Mesendoderm (in vitro differentiated cells): ENCODE measurements around the gene BAZ1B.
"Not testable (repeated sequence)": the region's sequence is repeated elsewhere in the genome, so short reads cannot be mapped to it uniquely, and the experiment has no call there.

ENCODE experiments used
- DNase-seq: peaks from one replicate; pipeline ENCODE4 v3.0.0; 2013
- H2AK5ac ChIP-seq: 2 replicates; pipeline ENCODE4 v1.6.1; 2013; ENCODE audit warnings: low read length, inconsistent platforms
- H2BK120ac ChIP-seq: 2 replicates; pipeline ENCODE4 v1.6.1; 2013; ENCODE audit warnings: low read depth, mild to moderate bottlenecking, low read length, moderate library complexity, mixed read lengths
- H2BK15ac ChIP-seq: replicated peaks from 2 replicates; pipeline ENCODE4 v1.6.1; 2013; ENCODE audit warnings: low read depth, mild to moderate bottlenecking, moderate library complexity
- H2BK5ac ChIP-seq: 2 replicates; pipeline ENCODE4 v1.6.1; 2013; ENCODE audit warnings: low read length, inconsistent platforms
- H3K18ac ChIP-seq: 2 replicates; pipeline ENCODE4 v1.6.1; 2013; ENCODE audit warnings: mild to moderate bottlenecking, low read length, mixed read lengths
- H3K23ac ChIP-seq: one replicate; pipeline ENCODE4 v1.6.1; 2013; ENCODE audit warnings: low read length
- H3K27ac ChIP-seq: 2 replicates; pipeline ENCODE4 v1.5.1; 2013; ENCODE audit warnings: low read depth, mild to moderate bottlenecking, inconsistent platforms, low read length, moderate library complexity
- H3K27me3 ChIP-seq: 2 replicates; pipeline ENCODE4 v1.6.1; 2013; ENCODE audit warnings: low read length, control low read depth, mild to moderate bottlenecking, inconsistent platforms; ENCODE audit not compliant: insufficient read depth, poor library complexity
- H3K36me3 ChIP-seq: 2 replicates; pipeline ENCODE4 v1.6.1; 2013; ENCODE audit warnings: low read length, inconsistent platforms; ENCODE audit not compliant: control insufficient read depth, insufficient read depth
- H3K4ac ChIP-seq: one replicate; pipeline ENCODE4 v1.6.1; 2013; ENCODE audit warnings: low read depth, mild to moderate bottlenecking, low read length, moderate library complexity
- H3K4me1 ChIP-seq: 2 replicates; pipeline ENCODE4 v1.6.1; 2013; ENCODE audit warnings: low read depth, low read length, inconsistent platforms; ENCODE audit not compliant: control insufficient read depth
- H3K4me2 ChIP-seq: 2 replicates; pipeline ENCODE4 v1.6.1; 2013; ENCODE audit warnings: low read length
- H3K4me3 ChIP-seq: 2 replicates; pipeline ENCODE4 v1.5.1; 2013; ENCODE audit warnings: mild to moderate bottlenecking, low read length
- H3K56ac ChIP-seq: one replicate; pipeline ENCODE4 v1.6.1; 2013; ENCODE audit warnings: low read length
- H3K79me1 ChIP-seq: 2 replicates; pipeline ENCODE4 v1.6.1; 2013; ENCODE audit warnings: low read length, inconsistent platforms
- H3K79me2 ChIP-seq: 2 replicates; pipeline ENCODE4 v1.6.1; 2013; ENCODE audit warnings: mild to moderate bottlenecking, low read length; ENCODE audit not compliant: control insufficient read depth, insufficient read depth
- H3K9ac ChIP-seq: 2 replicates; pipeline ENCODE4 v1.6.1; 2013; ENCODE audit warnings: low read length, inconsistent platforms
- H4K5ac ChIP-seq: one replicate; pipeline ENCODE4 v1.6.1; 2013; ENCODE audit warnings: low read length
- H4K8ac ChIP-seq: one replicate; pipeline ENCODE4 v1.6.1; 2013; ENCODE audit warnings: low read depth, mild to moderate bottlenecking, control low read depth, low read length, moderate library complexity
- WGBS: extraction: QIAGEN DNeasy Blood & Tissue Kit; methylation state at CpG from one replicate; pipeline ENCODE4 v1.1.7; 2013; ENCODE audit warnings: low lambda C conversion rate, missing lambda C conversion rate; ENCODE audit not compliant: insufficient coverage; ENCODE audit errors: extremely low coverage; 5-methylcytosine and 5-hydroxymethylcytosine counted together

The BAZ1B gene

DNA sequence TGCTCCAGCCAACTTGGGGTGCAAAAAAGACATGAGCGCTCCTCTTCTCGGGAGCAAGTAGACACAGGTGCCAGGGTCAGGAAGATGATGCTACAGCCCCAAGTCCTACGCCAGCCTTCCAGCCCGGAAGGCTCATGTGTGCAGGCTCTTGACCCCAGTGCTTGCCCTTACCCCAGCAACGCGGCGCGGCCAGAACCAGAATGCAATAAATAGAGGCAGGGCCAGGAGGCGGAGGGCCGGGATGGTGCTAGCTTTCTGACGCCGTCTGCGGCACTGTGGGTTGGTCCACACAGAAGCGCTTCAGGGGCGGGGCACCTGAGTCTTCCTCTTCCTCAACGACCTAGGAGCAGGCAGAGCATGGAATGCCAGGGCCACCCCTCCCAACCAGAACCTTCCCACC, 15.0 kb upstream of the BAZ1B start:
- H2BK120ac ChIP-seq = no peak overlapping the region
- no peak overlapping the region for H3K18ac ChIP-seq
- H3K27ac ChIP-seq = no peak overlapping the region
- no peak overlapping the region for H3K9ac ChIP-seq
- H3K4me1 ChIP-seq = no peaks in the 10 kb centered on the region
- no peak overlapping the region for H3K23ac ChIP-seq
- DNase-seq = no peak
- H3K56ac ChIP-seq = no peak overlapping the region
- H3K79me2 ChIP-seq = no peaks in the 10 kb centered on the region
- WGBS = no CpG with 5 or more reads among the region's 16 CpGs
- no peak overlapping the region for H2BK5ac ChIP-seq
- peaks cover 5% of the 10 kb centered on the region for H3K36me3 ChIP-seq
- no peak overlapping the region for H3K4ac ChIP-seq
- no peak overlapping the region for H4K5ac ChIP-seq
- no peaks in the 10 kb centered on the region for H3K79me1 ChIP-seq
- H3K27me3 ChIP-seq = no peaks in the 10 kb centered on the region
- H2BK15ac ChIP-seq = no peak overlapping the region
- no peak overlapping the region for H3K4me3 ChIP-seq
- H2AK5ac ChIP-seq = no peak overlapping the region
- no peak overlapping the region for H3K4me2 ChIP-seq
- H4K8ac ChIP-seq = no peak overlapping the region

DNA sequence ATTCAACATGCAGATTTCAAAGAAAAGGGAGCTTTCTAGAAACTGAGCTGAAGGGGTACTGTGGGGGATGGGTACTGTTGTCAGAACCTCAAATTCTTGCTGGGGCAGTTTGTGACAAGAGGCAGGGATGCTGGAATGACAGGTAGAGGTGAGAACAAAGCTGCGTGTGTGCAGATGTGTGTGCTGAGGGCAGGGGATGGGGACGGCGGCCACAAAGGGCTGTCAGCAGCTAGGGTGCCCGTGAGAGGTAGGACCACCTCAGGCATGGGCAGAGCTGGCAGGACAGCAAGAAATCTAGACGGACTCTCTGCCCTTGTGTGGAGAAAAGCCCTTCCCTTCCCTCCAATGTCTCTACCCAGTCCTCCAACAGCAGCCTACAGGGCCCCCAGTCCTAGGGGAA, 14.4 kb upstream of the BAZ1B start:
- Histone ChIP-seq H3K27me3 (no peaks in the 10 kb centered on the region), H3K36me3 (peaks cover 3% of the 10 kb centered on the region)
- no CpG with 5 or more reads among the region's 5 CpGs for WGBS

DNA sequence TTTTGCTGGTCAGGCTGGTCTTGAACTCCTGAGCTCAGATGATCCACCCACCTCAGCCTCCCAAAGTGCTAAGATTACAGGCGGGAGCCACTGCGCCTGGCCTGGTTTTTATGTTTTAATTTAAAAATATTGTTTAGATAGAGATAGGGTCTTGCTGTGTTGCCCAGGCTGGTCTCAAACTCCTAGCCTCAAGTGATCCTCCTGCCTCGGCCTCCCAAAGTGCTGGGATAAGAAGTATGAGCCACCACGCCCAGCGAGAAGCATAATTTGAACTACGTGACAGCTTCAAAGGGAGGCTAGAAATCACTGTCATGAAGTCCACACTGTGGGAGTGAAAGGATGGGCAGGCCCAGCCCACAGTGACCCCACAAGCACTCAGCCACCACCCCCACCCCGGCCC, 13.8 kb upstream of the BAZ1B start:
- not testable (repeated sequence) for H2BK5ac ChIP-seq, H3K79me2 ChIP-seq, H4K5ac ChIP-seq, H3K27ac ChIP-seq, H4K8ac ChIP-seq, H3K56ac ChIP-seq, H3K4me1 ChIP-seq, H3K27me3 ChIP-seq, H3K4me2 ChIP-seq, H2AK5ac ChIP-seq, H2BK120ac ChIP-seq, DNase-seq, H3K36me3 ChIP-seq, H3K79me1 ChIP-seq, H2BK15ac ChIP-seq, H3K4ac ChIP-seq, H3K23ac ChIP-seq, H3K4me3 ChIP-seq, H3K18ac ChIP-seq, H3K9ac ChIP-seq
- no CpG with 5 or more reads among the region's 7 CpGs for WGBS

More for the DNA sequence above, 14.4 kb upstream of the BAZ1B start:
- no peaks in the 10 kb centered on the region for H3K4me1 ChIP-seq
- H2AK5ac ChIP-seq = no peak overlapping the region
- no peak overlapping the region for H3K4me3 ChIP-seq
- H3K9ac ChIP-seq = no peak overlapping the region
- H4K5ac ChIP-seq = no peak overlapping the region
- no peak overlapping the region for H3K4me2 ChIP-seq
- H3K4ac ChIP-seq = no peak overlapping the region
- H2BK120ac ChIP-seq = no peak overlapping the region
- H3K18ac ChIP-seq = no peak overlapping the region
- no peaks in the 10 kb centered on the region for H3K79me2 ChIP-seq
- no peak overlapping the region for H3K27ac ChIP-seq
- no peak overlapping the region for H4K8ac ChIP-seq
- no peaks in the 10 kb centered on the region for H3K79me1 ChIP-seq
- H3K56ac ChIP-seq = no peak overlapping the region
- no peak overlapping the region for H2BK5ac ChIP-seq
- no peak overlapping the region for H3K23ac ChIP-seq
- H2BK15ac ChIP-seq = no peak overlapping the region
- no peak for DNase-seq

DNA sequence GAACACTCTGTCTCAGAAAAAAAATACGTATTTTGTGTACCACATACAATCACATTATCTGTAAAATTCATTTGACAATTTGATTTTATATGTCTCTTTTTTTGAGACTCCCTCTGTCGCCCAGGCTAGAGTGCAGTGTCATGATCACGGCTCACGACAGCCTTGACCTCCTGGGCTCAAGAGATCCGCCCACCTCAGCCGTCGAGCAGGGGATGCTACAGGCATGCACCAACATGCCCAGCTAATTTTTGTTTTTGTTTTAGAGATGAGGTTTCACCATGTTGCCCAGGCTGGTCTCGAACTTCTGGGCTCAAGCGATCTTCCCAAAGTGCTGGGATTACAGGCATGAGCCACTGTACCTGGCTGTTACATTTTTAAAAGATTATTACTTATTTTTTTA, 11.6 kb upstream of the BAZ1B start:
- H2AK5ac ChIP-seq = no peak overlapping the region
- no peak overlapping the region for H3K4ac ChIP-seq
- H3K27me3 ChIP-seq = no peaks in the 10 kb centered on the region
- no peak overlapping the region for H3K27ac ChIP-seq
- no peaks in the 10 kb centered on the region for H3K79me1 ChIP-seq
- H3K36me3 ChIP-seq = peaks cover 3% of the 10 kb centered on the region
- no peaks in the 10 kb centered on the region for H3K79me2 ChIP-seq
- no CpG with 5 or more reads among the region's 9 CpGs for WGBS
- no peak overlapping the region for H2BK15ac ChIP-seq
- H2BK120ac ChIP-seq = no peak overlapping the region
- no peak overlapping the region for H3K4me3 ChIP-seq
- peak overlapping the region; percentile 23 for H3K18ac ChIP-seq
- no peak overlapping the region for H3K56ac ChIP-seq
- H3K4me2 ChIP-seq = no peak overlapping the region
- H3K23ac ChIP-seq = no peak overlapping the region
- H4K8ac ChIP-seq = no peak overlapping the region
- no peak overlapping the region for H2BK5ac ChIP-seq
- DNase-seq = no peak
- H3K9ac ChIP-seq = no peak overlapping the region
- no peak overlapping the region for H4K5ac ChIP-seq
- H3K4me1 ChIP-seq = no peaks in the 10 kb centered on the region

DNA sequence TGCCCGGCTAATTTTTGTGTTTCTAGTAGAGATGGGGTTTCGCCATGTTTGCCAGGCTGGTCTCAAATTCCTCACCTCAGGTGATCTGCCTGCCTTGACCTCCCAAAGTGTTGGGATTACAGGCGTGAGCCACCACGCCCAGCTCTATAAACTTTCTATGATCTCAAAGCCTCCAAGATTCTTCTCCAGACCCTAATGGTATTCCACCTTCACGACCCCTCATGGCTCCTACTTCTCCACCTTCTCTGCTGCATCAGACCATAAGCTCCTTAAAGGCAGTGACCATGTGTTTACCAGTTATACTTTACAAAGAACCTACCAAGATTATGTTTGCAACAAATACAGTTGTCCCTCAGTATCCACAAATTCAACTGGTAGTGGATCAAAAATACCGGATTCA, 10.1 kb upstream of the BAZ1B start:
- no peak overlapping the region for H3K23ac ChIP-seq
- H3K18ac ChIP-seq = no peak overlapping the region
- no peak overlapping the region for H2BK5ac ChIP-seq
- H3K4ac ChIP-seq = no peak overlapping the region
- no peak overlapping the region for H2BK120ac ChIP-seq
- no peaks in the 10 kb centered on the region for H3K4me1 ChIP-seq
- no peak overlapping the region for H3K9ac ChIP-seq
- peaks cover 3% of the 10 kb centered on the region for H3K36me3 ChIP-seq
- DNase-seq = no peak
- H3K79me1 ChIP-seq = no peaks in the 10 kb centered on the region
- no peak overlapping the region for H3K4me3 ChIP-seq
- H4K5ac ChIP-seq = no peak overlapping the region
- H3K79me2 ChIP-seq = no peaks in the 10 kb centered on the region
- no CpG with 5 or more reads among the region's 6 CpGs for WGBS
- no peak overlapping the region for H3K27ac ChIP-seq
- no peak overlapping the region for H3K4me2 ChIP-seq
- H2AK5ac ChIP-seq = no peak overlapping the region
- H4K8ac ChIP-seq = no peak overlapping the region
- no peak overlapping the region for H3K56ac ChIP-seq
- H2BK15ac ChIP-seq = no peak overlapping the region
- H3K27me3 ChIP-seq = no peaks in the 10 kb centered on the region

DNA sequence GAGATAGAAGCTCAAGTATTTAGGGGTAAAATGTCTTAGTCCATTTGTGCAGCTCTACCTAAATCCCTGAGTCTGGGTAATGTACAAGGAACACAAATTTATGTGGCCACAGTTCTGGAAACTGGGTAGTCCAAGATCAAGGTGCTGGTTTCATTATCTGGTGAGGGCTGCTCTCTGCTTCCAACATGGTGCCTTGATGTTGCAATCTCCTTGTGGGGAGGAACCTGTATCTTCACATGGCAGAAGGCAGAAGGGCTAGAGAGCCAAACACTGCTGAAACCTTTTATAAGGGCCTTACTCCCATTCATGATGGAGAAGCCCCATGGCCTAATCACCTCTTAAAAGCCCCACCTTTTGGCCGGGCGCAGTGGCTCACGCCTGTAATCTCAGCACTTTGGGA, 8.7 kb upstream of the BAZ1B start:
- no peak overlapping the region for H2BK120ac ChIP-seq
- no peak overlapping the region for H3K56ac ChIP-seq
- H3K79me2 ChIP-seq = no peaks in the 10 kb centered on the region
- no peak overlapping the region for H2BK15ac ChIP-seq
- no CpG with 5 or more reads among the region's 3 CpGs for WGBS
- no peak overlapping the region for H2AK5ac ChIP-seq
- no peak overlapping the region for H3K23ac ChIP-seq
- no peaks in the 10 kb centered on the region for H3K79me1 ChIP-seq
- no peak overlapping the region for H3K4me2 ChIP-seq
- H4K5ac ChIP-seq = no peak overlapping the region
- no peak for DNase-seq
- no peak overlapping the region for H2BK5ac ChIP-seq
- no peak overlapping the region for H3K4ac ChIP-seq
- H3K18ac ChIP-seq = no peak overlapping the region
- H3K4me1 ChIP-seq = no peaks in the 10 kb centered on the region
- H3K9ac ChIP-seq = no peak overlapping the region
- H3K4me3 ChIP-seq = no peak overlapping the region
- no peaks in the 10 kb centered on the region for H3K36me3 ChIP-seq
- no peaks in the 10 kb centered on the region for H3K27me3 ChIP-seq
- H3K27ac ChIP-seq = no peak overlapping the region
- no peak overlapping the region for H4K8ac ChIP-seq
